ACC112 (cell line): ENCODE results near the gene VRK1.
A peak's percentile ranks its signal among the peaks of the same experiment; 100 is the strongest.

ENCODE experiments used
- H2AFZ ChIP-seq: fragments of 200-600 bp; sonication (generic); one replicate; pipeline ENCODE4 v1.6.0; 2017; ENCODE audit warnings: antibody characterized with exemption, low read length; ENCODE audit not compliant: unreplicated experiment
- H3K27ac ChIP-seq: fragments of 200-600 bp; sonication (generic); 2 replicates; pipeline ENCODE4 v1.5.1; 2014; ENCODE audit warnings: low read depth, mild to moderate bottlenecking, antibody characterized with exemption, low read length, moderate library complexity
- H3K27me3 ChIP-seq: fragments of 200-600 bp; sonication (generic); 2 replicates; pipeline ENCODE4 v1.6.1; 2014; ENCODE audit warnings: mild to moderate bottlenecking, antibody characterized with exemption, low read length, moderate library complexity, mixed read lengths; ENCODE audit not compliant: insufficient read depth
- H3K36me3 ChIP-seq: fragments of 200-600 bp; sonication (generic); 2 replicates; pipeline ENCODE4 v1.6.1; 2016; ENCODE audit warnings: mild to moderate bottlenecking, antibody characterized with exemption, low read length, moderate library complexity, mixed read lengths; ENCODE audit not compliant: insufficient read depth
- H3K4me1 ChIP-seq: fragments of 200-600 bp; sonication (generic); one replicate; pipeline ENCODE4 v1.6.1; 2016; ENCODE audit warnings: low read length, mixed read lengths; ENCODE audit not compliant: insufficient read depth, unreplicated experiment, control insufficient read depth
- H3K4me3 ChIP-seq: fragments of 200-600 bp; sonication (generic); 2 replicates; pipeline ENCODE4 v1.5.1; 2014; ENCODE audit warnings: mild to moderate bottlenecking, low read depth, low read length
- H3K79me2 ChIP-seq: fragments of 200-600 bp; sonication (generic); one replicate; pipeline ENCODE4 v1.6.0; 2016; ENCODE audit warnings: low read length; ENCODE audit not compliant: control insufficient read depth, unreplicated experiment, insufficient read depth

VRK1 gene

GRCh38 chr14:96847451-96847850 lies 50.3 kb downstream of the VRK1 start:
- Histone ChIP-seq H3K4me1 (peaks cover 8% of the 10 kb centered on the region), H3K79me2 (peaks cover 11% of the 10 kb centered on the region), H2AFZ (no peak overlapping the region), H3K36me3 (peaks cover 9% of the 10 kb centered on the region; the same call in 1 of the 2 replicates), H3K27ac (no peak overlapping the region), H3K27me3 (no peaks in the 10 kb centered on the region), H3K4me3 (no peak overlapping the region)

- peaks cover 13% of the 10 kb centered on the region for H3K4me1 ChIP-seq
- no peaks in the 10 kb centered on the region for H3K27me3 ChIP-seq
- peaks cover 11% of the 10 kb centered on the region for H3K79me2 ChIP-seq
- H3K27ac ChIP-seq = no peak overlapping the region
- no peak overlapping the region for H2AFZ ChIP-seq
- H3K36me3 ChIP-seq = peaks cover 9% of the 10 kb centered on the region; the same call in 1 of the 2 replicates
- H3K4me3 ChIP-seq = no peak overlapping the region
Measured at GRCh38 chr14:96848011-96848410, 50.8 kb downstream of the VRK1 start.

- Histone ChIP-seq H2AFZ (no peak overlapping the region), H3K4me1 (peaks cover 14% of the 10 kb centered on the region), H3K4me3 (no peak overlapping the region), H3K27ac (no peak overlapping the region), H3K36me3 (peaks cover 12% of the 10 kb centered on the region; the same call in 1 of the 2 replicates), H3K27me3 (no peaks in the 10 kb centered on the region), H3K79me2 (peaks cover 3% of the 10 kb centered on the region)
Measured at GRCh38 chr14:96849733-96850132, 52.6 kb downstream of the VRK1 start.

- Histone ChIP-seq H3K36me3 (peaks cover 12% of the 10 kb centered on the region; the same call in 1 of the 2 replicates), H2AFZ (no peak overlapping the region), H3K27me3 (no peaks in the 10 kb centered on the region)
Measured at GRCh38 chr14:96851694-96852381, 54.7 kb downstream of the VRK1 start.

GRCh38 chr14:96852823-96853422 lies 55.7 kb downstream of the VRK1 start:
- H2AFZ ChIP-seq = peak overlapping the region; percentile 75
- H3K4me3 ChIP-seq = no peak overlapping the region
- no peak overlapping the region for H3K27ac ChIP-seq
- peaks cover 14% of the 10 kb centered on the region for H3K4me1 ChIP-seq
- no peaks in the 10 kb centered on the region for H3K27me3 ChIP-seq
- 0 out of 2 replicates have a peak, but pooled peaks cover 6% of the 10 kb centered on the region for H3K36me3 ChIP-seq
- no peaks in the 10 kb centered on the region for H3K79me2 ChIP-seq

More at GRCh38 chr14:96851694-96852381, 54.7 kb downstream of the VRK1 start:
- Histone ChIP-seq H3K4me1 (peaks cover 14% of the 10 kb centered on the region), H3K79me2 (no peaks in the 10 kb centered on the region), H3K27ac (no peak overlapping the region), H3K4me3 (no peak overlapping the region)

- no peaks in the 10 kb centered on the region for H3K79me2 ChIP-seq
- H2AFZ ChIP-seq = no peak overlapping the region
- H3K36me3 ChIP-seq = no peaks in the 10 kb centered on the region
- H3K4me1 ChIP-seq = no peaks in the 10 kb centered on the region
- no peak overlapping the region for H3K4me3 ChIP-seq
- H3K27me3 ChIP-seq = no peaks in the 10 kb centered on the region
- H3K27ac ChIP-seq = no peak overlapping the region
Measured at GRCh38 chr14:96858643-96859042, 61.5 kb downstream of the VRK1 start.

GRCh38 chr14:96861568-96862310 lies 64.6 kb downstream of the VRK1 start:
- Histone ChIP-seq H3K79me2 (no peaks in the 10 kb centered on the region), H3K27me3 (no peaks in the 10 kb centered on the region), H3K36me3 (0 out of 2 replicates have a peak, but pooled peaks cover 5% of the 10 kb centered on the region), H3K4me3 (no peak overlapping the region), H3K4me1 (no peaks in the 10 kb centered on the region), H3K27ac (no peak overlapping the region), H2AFZ (no peak overlapping the region)

- no peak overlapping the region for H2AFZ ChIP-seq
- no peaks in the 10 kb centered on the region for H3K79me2 ChIP-seq
- H3K4me1 ChIP-seq = no peaks in the 10 kb centered on the region
- no peak overlapping the region for H3K4me3 ChIP-seq
- H3K27me3 ChIP-seq = no peaks in the 10 kb centered on the region
- no peak overlapping the region for H3K27ac ChIP-seq
- 0 out of 2 replicates have a peak, but pooled peaks cover 5% of the 10 kb centered on the region for H3K36me3 ChIP-seq
Measured at GRCh38 chr14:96863327-96863985, 66.3 kb downstream of the VRK1 start.

GRCh38 chr14:96863986-96864330 lies 66.8 kb downstream of the VRK1 start:
- Histone ChIP-seq H3K27ac (no peak overlapping the region), H3K36me3 (0 out of 2 replicates have a peak, but pooled peaks cover 5% of the 10 kb centered on the region), H2AFZ (no peak overlapping the region), H3K27me3 (no peaks in the 10 kb centered on the region), H3K4me1 (no peaks in the 10 kb centered on the region), H3K4me3 (no peak overlapping the region), H3K79me2 (no peaks in the 10 kb centered on the region)

- Histone ChIP-seq H3K27me3 (no peaks in the 10 kb centered on the region), H3K4me3 (no peak overlapping the region), H3K4me1 (no peaks in the 10 kb centered on the region), H3K79me2 (no peaks in the 10 kb centered on the region), H3K27ac (no peak overlapping the region), H2AFZ (no peak overlapping the region), H3K36me3 (0 out of 2 replicates have a peak, but pooled peaks cover 5% of the 10 kb centered on the region)
Measured at GRCh38 chr14:96867634-96868033, 70.5 kb downstream of the VRK1 start.
